ENCODE results near the gene SEPTIN11.

GRCh38 chr4:76987685-76988084 is 38.1 kb downstream of the SEPTIN11 start:
- no peak for TF ChIP-seq CTCF (IDR thresholded peaks at IDR 0.05; ENCODE audit: control extremely low read depth in 1 of 3, insufficient read depth in 1 of 3, low read depth in 1 of 3, low read length in 3 of 3)
- no peak for TF ChIP-seq POLR2A (IDR thresholded peaks at IDR 0.05; ENCODE audit: control extremely low read depth in 1 of 2, low read depth in 2 of 2, low read length in 2 of 2)
